Transverse colon (tissue), 4 donors: ENCODE data around the gene MRPS18A. TPM values are rescaled to one million over a fixed set of nuclear protein-coding genes. Genes with fewer than 3 reads are reported as not detected.

Experiments used
- DNase-seq: peaks from one replicate; pipeline ENCODE4 v3.0.0-alpha.2; 2019
- H3K27ac ChIP-seq, 4 donors: fragments of 200-600 bp; sonication (generic); 2 replicates each; pipeline ENCODE4 v1.5.1; 2016 to 2018; ENCODE audit warnings: inconsistent platforms in 4 of 4
- H3K27me3 ChIP-seq: fragments of 200-600 bp; sonication (generic); 2 replicates; pipeline ENCODE4 v1.5.1; 2017; ENCODE audit warnings: inconsistent platforms
- H3K36me3 ChIP-seq, 4 donors: fragments of 200-600 bp; sonication (generic); 2 replicates each; pipeline ENCODE4 v1.5.1; 2017 to 2019; ENCODE audit warnings: inconsistent platforms in 4 of 4
- H3K4me1 ChIP-seq, 4 donors: fragments of 200-600 bp; sonication (generic); 2 replicates each; pipeline ENCODE4 v1.5.1; 2017 to 2020; ENCODE audit warnings: inconsistent platforms in 4 of 4
- H3K4me3 ChIP-seq, 4 donors: fragments of 200-600 bp; sonication (generic); 1 replicate in 1 of 4; 2 replicates in 3 of 4; pipeline versions ENCODE4 v1.5.1 to v1.6.1; 2017 to 2019; ENCODE audit warnings: inconsistent platforms in 4 of 4
- H3K9me3 ChIP-seq, 2 donors: fragments of 200-600 bp; sonication (generic); 2 replicates each; pipeline ENCODE4 v1.5.1; 2017 to 2019; ENCODE audit warnings: inconsistent platforms in 2 of 2
- EP300 ChIP-seq: sonication (generic); formaldehyde crosslinking; IDR thresholded peaks from one replicate; pipeline ENCODE4 v1.6.1; 2017; ENCODE audit warnings: antibody characterized with exemption, low read depth
- POLR2A ChIP-seq: fragments of 450-650 bp; IDR thresholded peaks from one replicate; pipeline ENCODE4 v1.6.1; 2016; ENCODE audit warnings: antibody characterized with exemption, mild to moderate bottlenecking, moderate library complexity
- POLR2AphosphoS5 ChIP-seq, 3 donors: sonication (generic); formaldehyde crosslinking; IDR thresholded peaks; one replicate each; pipeline ENCODE4 v1.6.1; 2016; ENCODE audit warnings: antibody characterized with exemption in 3 of 3
- WGBS, 2 donors: methylation state at CpG; one replicate each; pipeline ENCODE4 v1.1.5; 2018; ENCODE audit warnings: low coverage in 1 of 2; 5-methylcytosine and 5-hydroxymethylcytosine counted together
- in situ Hi-C, 4 donors: fragments of 200-750 bp; cut with MboI; loops; one replicate each; pipeline versions ENCODE4 v1.15.0 to v1.15.1; 2017; ENCODE audit warnings: low sequenced_read_pairs in 3 of 4, low pct_ligation_motif_present in 1 of 4, low pct_unique_long_range_greater_than_20kb in 1 of 4
- intact Hi-C: fragments of 100-400 bp; cut with DNase I; formaldehyde crosslinking; loops from one replicate; pipeline ENCODE4 v1.15.1; 2023; ENCODE audit warnings: low total_unique reads
- total RNA-seq, 4 donors: library from RNA; depleted of rRNA; stranded (reverse); fragments of >200 nt; gene quantifications; one replicate each; pipeline ENCODE4 v1.1.0, GENCODE V29; 2016
- TF ChIP-seq, protein P1 (sequence below), 5 experiments: fragments of 200-600 bp in 3 of 5; fragments of 450-650 bp in 2 of 5; sonication (generic) in 3 of 5; IDR thresholded peaks; 1 replicate in 2 of 5; 2 replicates in 3 of 5; pipeline ENCODE4 v1.5.1; 2016 to 2017; ENCODE audit warnings: antibody characterized with exemption in 5 of 5, inconsistent platforms in 3 of 5, mild to moderate bottlenecking in 2 of 5, moderate library complexity in 1 of 5

The MRPS18A gene
- total RNA-seq, 4 donors from 2014 or later, result 25.4 to 48.6 (median 40.3) TPM

DNA sequence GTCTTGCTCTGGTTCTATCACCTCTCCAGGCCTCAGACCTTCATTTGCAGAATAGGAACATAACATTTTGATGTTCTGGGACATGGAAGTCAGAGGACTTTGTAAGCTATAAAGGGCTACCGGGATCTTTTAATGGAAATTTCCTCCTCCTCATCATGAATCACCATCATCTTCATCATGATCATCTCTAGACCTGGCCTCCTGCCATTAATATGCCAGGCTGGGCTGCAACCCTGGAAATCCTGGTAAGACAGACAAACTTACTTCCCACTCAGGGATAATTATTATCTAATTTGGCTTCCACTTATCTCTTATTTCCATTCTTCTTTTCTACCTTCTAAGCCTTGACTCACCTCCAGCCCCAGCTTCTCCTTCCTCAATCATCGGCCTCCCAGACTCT, 41.0 kb upstream of the MRPS18A start:
- no peaks in the 10 kb centered on the region for H3K27me3 ChIP-seq
- peaks cover 4 to 30% (median 16%) of the 10 kb centered on the region in 4 donors for H3K4me1 ChIP-seq
- 70 to 87% methylated on average over 2 of the region's 2 CpGs for WGBS, 2 donors
- in situ Hi-C loops, result no loop called here
- no peaks in the 10 kb centered on the region for H3K36me3 ChIP-seq
- intact Hi-C loops, result no loop called here
- TF ChIP-seq POLR2A, result no peak
- no peak for TF ChIP-seq EP300
- TF ChIP-seq, protein P1, sequence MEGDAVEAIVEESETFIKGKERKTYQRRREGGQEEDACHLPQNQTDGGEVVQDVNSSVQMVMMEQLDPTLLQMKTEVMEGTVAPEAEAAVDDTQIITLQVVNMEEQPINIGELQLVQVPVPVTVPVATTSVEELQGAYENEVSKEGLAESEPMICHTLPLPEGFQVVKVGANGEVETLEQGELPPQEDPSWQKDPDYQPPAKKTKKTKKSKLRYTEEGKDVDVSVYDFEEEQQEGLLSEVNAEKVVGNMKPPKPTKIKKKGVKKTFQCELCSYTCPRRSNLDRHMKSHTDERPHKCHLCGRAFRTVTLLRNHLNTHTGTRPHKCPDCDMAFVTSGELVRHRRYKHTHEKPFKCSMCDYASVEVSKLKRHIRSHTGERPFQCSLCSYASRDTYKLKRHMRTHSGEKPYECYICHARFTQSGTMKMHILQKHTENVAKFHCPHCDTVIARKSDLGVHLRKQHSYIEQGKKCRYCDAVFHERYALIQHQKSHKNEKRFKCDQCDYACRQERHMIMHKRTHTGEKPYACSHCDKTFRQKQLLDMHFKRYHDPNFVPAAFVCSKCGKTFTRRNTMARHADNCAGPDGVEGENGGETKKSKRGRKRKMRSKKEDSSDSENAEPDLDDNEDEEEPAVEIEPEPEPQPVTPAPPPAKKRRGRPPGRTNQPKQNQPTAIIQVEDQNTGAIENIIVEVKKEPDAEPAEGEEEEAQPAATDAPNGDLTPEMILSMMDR (IDR thresholded peaks at IDR 0.05), result no peak
- no peak for TF ChIP-seq POLR2AphosphoS5 (IDR thresholded peaks at IDR 0.05)
- no peak overlapping the region for H3K27ac ChIP-seq
- DNase-seq, result no peak
- peaks cover 10 to 12% of the 10 kb centered on the region in 2 donors for H3K9me3 ChIP-seq
- H3K4me3 ChIP-seq, result no peak overlapping the region

DNA sequence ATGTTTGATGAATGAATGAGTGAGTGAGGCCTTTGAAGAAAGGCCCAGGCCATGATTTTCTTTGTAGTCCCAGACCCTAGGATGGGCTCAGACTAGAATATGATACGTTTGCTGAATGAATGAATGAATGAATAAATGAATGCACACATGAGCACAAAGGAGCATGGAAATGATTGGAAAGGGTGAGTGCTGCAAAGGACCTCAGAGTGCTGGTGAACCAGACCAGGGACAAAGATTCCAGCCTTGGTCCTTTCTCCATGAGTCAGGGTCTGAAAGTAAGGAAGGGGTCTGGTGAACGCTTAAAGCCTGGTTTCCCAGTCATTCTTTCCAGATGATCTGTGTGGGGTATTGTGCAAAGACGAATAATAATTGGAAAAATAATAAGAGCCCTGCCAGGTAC, 40.0 kb upstream of the MRPS18A start:
- in situ Hi-C loops, result no loop called here
- peaks cover 10 to 12% of the 10 kb centered on the region in 2 donors for H3K9me3 ChIP-seq
- TF ChIP-seq, protein P1 (IDR thresholded peaks at IDR 0.05), result no peak
- TF ChIP-seq EP300 (no peak), POLR2A (no peak), POLR2AphosphoS5 (IDR thresholded peaks at IDR 0.05) (no peak)
- 75 to 86% methylated on average over 2 to 3 of the region's 3 CpGs for WGBS, 2 donors
- H3K4me1 ChIP-seq, result peaks cover 4 to 25% (median 14%) of the 10 kb centered on the region in 4 donors
- DNase-seq, result no peak
- no peaks in the 10 kb centered on the region for H3K27me3 ChIP-seq
- H3K27ac ChIP-seq, result no peak overlapping the region
- intact Hi-C loops, result no loop called here
- H3K36me3 ChIP-seq, result no peaks in the 10 kb centered on the region
- H3K4me3 ChIP-seq, result no peak overlapping the region

DNA sequence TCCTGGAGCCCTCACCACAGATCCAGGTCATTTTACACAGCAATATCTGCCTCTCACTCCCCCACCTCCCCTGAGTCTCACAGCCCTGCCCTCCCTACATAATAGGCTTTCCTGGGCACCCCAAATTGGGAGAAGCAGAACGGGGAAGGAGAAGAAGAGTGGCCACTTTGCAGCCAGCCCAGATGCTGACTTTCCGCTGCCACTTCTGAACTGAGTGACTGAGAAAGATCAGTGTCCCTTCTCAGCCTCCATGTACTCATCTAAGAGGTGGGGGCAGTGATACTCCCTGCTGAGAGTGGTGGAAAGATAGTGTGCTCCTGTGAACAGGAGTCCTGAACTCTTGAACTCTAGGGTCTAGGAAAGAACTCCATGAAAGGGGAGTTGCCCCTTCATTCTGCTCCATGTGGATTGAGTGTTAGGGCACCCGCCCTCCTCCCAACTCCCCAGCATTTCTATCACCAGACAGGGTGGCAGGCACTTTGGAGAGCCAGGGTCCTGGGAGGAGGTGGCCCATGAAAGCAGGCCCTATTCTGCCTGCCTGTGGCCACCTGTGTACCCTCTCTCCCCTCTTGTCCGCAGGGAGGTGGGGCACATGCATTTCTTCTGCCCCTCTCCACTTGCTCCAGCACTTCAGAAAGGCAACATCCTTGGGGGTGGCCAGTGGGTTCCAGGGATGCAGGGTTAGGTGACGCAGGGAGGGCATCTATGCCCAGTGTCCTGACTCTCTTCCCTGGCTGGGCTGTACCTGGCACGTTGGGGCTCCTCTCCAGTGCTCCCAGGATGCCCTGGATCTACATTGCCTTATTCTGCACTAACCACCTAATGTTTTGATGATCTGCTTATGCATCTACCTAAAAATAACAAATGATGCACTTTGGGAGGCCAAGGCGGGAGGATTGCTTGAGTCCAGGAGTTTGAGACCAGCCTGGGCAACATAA, 38.3 kb upstream of the MRPS18A start:
- peaks cover 4 to 25% (median 14%) of the 10 kb centered on the region in 4 donors for H3K4me1 ChIP-seq
- no peak for DNase-seq
- no peaks in the 10 kb centered on the region for H3K27me3 ChIP-seq
- intact Hi-C loops, result no loop called here
- H3K4me3 ChIP-seq, result no peak overlapping the region
- H3K9me3 ChIP-seq, result peaks cover 5 to 8% of the 10 kb centered on the region in 2 donors
- in situ Hi-C loops, result no loop called here
- WGBS, 2 donors, result 84 to 100% methylated on average over 3 to 7 of the region's 7 CpGs
- H3K27ac ChIP-seq, result peak overlapping the region in 2 of 4 donors; percentile 1 to 27
- H3K36me3 ChIP-seq, result no peaks in the 10 kb centered on the region
- no peak for TF ChIP-seq POLR2AphosphoS5 (IDR thresholded peaks at IDR 0.05)
- no peak for TF ChIP-seq POLR2A
- TF ChIP-seq, protein P1 (IDR thresholded peaks at IDR 0.05), result no peak
- no peak for TF ChIP-seq EP300

DNA sequence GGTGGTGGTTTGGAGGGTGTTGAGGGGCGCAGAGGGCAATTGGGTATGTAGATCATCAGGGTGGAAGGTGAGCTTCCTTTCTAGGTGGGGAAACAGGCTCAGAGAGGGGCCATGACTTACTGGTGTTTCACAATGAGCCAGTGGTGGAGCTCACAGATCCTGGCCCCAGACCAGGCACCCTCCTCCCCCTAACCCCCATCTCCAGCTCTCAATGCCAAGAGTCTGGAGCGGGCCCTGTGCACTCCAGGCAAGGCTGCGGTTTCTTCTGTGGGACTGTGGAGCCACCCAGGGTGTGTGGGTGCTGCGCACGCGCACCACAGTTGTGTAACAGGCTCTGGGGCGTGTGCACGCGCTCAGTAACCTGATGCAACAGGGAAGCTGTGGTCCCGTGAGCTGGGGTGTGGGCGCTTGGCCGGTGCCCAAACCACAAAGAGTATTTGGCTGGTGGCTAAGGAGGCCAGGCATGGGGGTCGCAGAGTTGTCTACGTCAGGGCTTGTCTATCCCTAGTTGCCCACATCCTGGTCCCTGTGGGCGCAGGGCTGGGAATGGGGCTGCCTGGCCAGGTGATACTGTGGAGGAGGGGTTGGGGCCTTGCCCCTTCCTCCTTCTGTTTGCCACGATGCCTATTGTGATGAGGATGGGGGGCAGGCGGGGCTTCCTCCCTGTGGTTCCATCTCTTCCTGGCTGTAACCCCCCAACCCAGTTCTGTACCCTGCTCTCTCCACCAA, 37.5 kb upstream of the MRPS18A start:
- no peak overlapping the region for H3K4me3 ChIP-seq
- in situ Hi-C loops (no loop called here), intact Hi-C loops (no loop called here)
- H3K27ac ChIP-seq, result peak overlapping the region in 2 of 4 donors; percentile 6 to 27
- DNase-seq, result peak; percentile 93
- H3K36me3 ChIP-seq, result no peaks in the 10 kb centered on the region
- no peaks in the 10 kb centered on the region for H3K27me3 ChIP-seq
- peaks cover 4 to 25% (median 14%) of the 10 kb centered on the region in 4 donors for H3K4me1 ChIP-seq
- no peaks in the 10 kb centered on the region for H3K9me3 ChIP-seq
- TF ChIP-seq EP300 (peak; percentile 31), POLR2A (peak; percentile 62), POLR2AphosphoS5 (IDR thresholded peaks at IDR 0.05) (peak; percentile 58 to 77 (median 69))
- TF ChIP-seq, protein P1 (IDR thresholded peaks at IDR 0.05), result no peak
- WGBS, 2 donors, result 37 to 60% methylated on average over 1 to 17 of the region's 17 CpGs
